ENCODE data around the gene HAUS8.

The HAUS8 gene

GRCh38 chr19:17075864-17076542, 751 bp upstream of the HAUS8 start:
- DNase-seq (ENCODE audit: low read depth) = no peak

GRCh38 chr19:17074634-17075034, 618 bp downstream of the HAUS8 start:
- no peak for DNase-seq (ENCODE audit: low read depth)

- DNase-seq (ENCODE audit: low read depth) = no peak
These were observed 1.2 kb downstream of the HAUS8 start for GRCh38 chr19:17073869-17074633.

- DNase-seq (ENCODE audit: low read depth) = no peak
These were observed 4.3 kb downstream of the HAUS8 start for GRCh38 chr19:17070912-17071311.

GRCh38 chr19:17070421-17070820, 4.8 kb downstream of the HAUS8 start:
- no peak for DNase-seq (ENCODE audit: low read depth)

GRCh38 chr19:17069193-17069592, 6.1 kb downstream of the HAUS8 start:
- no peak for DNase-seq (ENCODE audit: low read depth)

- no peak for DNase-seq (ENCODE audit: low read depth)
These were observed 11.8 kb downstream of the HAUS8 start for GRCh38 chr19:17063428-17063827.

GRCh38 chr19:17061691-17062090, 13.6 kb downstream of the HAUS8 start:
- DNase-seq (ENCODE audit: low read depth) = no peak

- no peak for DNase-seq (ENCODE audit: low read depth)
These were observed 14.0 kb downstream of the HAUS8 start for GRCh38 chr19:17061205-17061604.

- no peak for DNase-seq (ENCODE audit: low read depth)
These were observed 14.4 kb downstream of the HAUS8 start for GRCh38 chr19:17060802-17061201.

GRCh38 chr19:17058236-17058635, 17.0 kb downstream of the HAUS8 start:
- no peak for DNase-seq (ENCODE audit: low read depth)

GRCh38 chr19:17055636-17056035, 19.6 kb downstream of the HAUS8 start:
- no peak for DNase-seq (ENCODE audit: low read depth)

GRCh38 chr19:17054746-17055145, 20.5 kb downstream of the HAUS8 start:
- no peak for DNase-seq (ENCODE audit: low read depth)

GRCh38 chr19:17052439-17052838, 22.8 kb downstream of the HAUS8 start:
- DNase-seq (ENCODE audit: low read depth) = no peak

GRCh38 chr19:17049711-17050280, 25.5 kb downstream of the HAUS8 start:
- peak; percentile 9 for DNase-seq (ENCODE audit: low read depth)

- no peak for DNase-seq (ENCODE audit: low read depth)
These were observed 26.3 kb downstream of the HAUS8 start for GRCh38 chr19:17048885-17049453.

GRCh38 chr19:17045907-17046502, 29.2 kb downstream of the HAUS8 start:
- DNase-seq (ENCODE audit: low read depth) = no peak

- DNase-seq (ENCODE audit: low read depth) = no peak
These were observed 31.5 kb downstream of the HAUS8 start for GRCh38 chr19:17043744-17044143.

- DNase-seq (ENCODE audit: low read depth) = no peak
These were observed 33.3 kb downstream of the HAUS8 start for GRCh38 chr19:17041976-17042375.

- no peak for DNase-seq (ENCODE audit: low read depth)
These were observed 37.2 kb downstream of the HAUS8 start for GRCh38 chr19:17037966-17038500.

- DNase-seq (ENCODE audit: low read depth) = no peak
These were observed 38.1 kb downstream of the HAUS8 start for GRCh38 chr19:17037184-17037583.

GRCh38 chr19:17036640-17037039, 38.6 kb downstream of the HAUS8 start:
- no peak for DNase-seq (ENCODE audit: low read depth)

All from fibroblast of the conjunctiva (primary cell).